Measurements from ENCODE around the gene STARD3.

Gene STARD3

DNA sequence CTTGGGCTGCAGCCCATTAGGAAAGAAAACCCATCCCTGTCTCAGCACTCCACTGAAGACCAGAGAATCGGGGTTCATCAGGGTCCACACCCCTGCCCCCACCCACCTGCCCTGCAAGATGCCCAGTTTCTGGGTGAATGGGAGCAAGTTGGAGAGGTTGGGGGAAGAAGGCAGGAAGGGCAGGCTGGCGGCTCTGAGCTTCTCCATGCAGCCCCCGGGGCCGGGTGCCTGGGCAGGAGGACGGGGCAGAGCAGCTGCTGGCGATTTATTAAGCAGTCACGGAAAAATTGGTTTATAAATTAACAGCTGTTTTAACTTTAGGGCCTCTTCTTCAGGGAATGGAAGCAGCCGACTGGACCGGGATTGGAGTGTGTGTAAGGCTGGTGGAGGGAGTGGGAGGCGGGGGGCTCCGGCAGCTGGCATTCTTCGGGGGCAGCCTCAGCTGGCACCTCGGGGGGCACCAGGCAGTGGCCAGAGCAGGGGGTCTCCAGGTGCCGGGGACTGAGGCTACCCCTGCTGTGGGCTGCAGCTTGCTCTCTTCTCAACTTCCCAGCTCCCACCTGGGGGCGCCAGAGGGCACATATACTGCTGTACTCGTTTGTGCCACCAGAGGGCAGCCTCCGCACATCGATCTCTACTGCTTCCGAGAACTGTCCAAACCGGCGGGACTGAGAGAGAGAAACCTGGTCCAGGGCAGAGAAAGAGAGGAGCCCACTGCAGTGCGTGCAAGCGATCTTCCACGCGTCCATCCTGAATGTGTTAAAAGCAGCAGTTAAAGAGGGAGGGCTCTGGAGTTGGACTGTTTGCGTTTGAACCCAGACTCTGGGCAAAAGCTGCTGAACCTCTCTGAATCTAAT, 15.2 kb upstream of the STARD3 start:
- H3K27ac ChIP-seq = no peak overlapping the region

DNA sequence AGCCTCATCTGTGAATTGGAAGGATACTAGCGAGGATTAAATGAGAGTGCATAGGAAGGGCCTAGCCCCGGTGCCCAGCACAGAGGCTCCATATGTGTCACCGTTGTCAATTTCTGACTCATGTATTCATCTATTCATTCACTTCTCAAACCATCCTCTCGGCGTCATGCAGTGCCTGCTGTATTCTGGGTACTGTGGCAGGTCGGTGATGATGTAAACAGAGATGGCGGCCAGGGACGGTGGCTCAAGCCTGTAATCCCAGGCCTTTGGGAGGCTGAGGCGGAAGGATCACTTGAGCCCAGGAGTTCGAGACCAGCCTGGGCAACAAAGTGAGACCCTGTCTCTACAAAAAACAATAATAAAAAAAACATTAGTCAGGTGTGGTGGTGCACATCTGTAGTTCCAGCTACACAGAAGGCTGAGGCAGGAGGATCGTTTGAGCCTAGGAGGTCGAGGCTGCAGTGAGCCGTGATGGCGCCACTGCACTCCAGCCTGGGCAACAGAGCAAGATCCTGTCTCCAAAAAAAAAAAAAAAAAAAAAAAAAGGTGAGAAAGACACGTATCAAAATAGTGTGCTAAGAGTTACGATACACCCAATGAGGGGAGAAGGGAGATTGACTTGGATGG, 14.5 kb upstream of the STARD3 start:
- H3K4me1 ChIP-seq (ENCODE audit: control insufficient read depth in 1 of 2, insufficient read depth in 1 of 2, low read depth in 1 of 2, low read length in 1 of 2) = peaks cover 10 to 41% of the 10 kb centered on the region in 2 experiments
- TF ChIP-seq, protein P1, sequence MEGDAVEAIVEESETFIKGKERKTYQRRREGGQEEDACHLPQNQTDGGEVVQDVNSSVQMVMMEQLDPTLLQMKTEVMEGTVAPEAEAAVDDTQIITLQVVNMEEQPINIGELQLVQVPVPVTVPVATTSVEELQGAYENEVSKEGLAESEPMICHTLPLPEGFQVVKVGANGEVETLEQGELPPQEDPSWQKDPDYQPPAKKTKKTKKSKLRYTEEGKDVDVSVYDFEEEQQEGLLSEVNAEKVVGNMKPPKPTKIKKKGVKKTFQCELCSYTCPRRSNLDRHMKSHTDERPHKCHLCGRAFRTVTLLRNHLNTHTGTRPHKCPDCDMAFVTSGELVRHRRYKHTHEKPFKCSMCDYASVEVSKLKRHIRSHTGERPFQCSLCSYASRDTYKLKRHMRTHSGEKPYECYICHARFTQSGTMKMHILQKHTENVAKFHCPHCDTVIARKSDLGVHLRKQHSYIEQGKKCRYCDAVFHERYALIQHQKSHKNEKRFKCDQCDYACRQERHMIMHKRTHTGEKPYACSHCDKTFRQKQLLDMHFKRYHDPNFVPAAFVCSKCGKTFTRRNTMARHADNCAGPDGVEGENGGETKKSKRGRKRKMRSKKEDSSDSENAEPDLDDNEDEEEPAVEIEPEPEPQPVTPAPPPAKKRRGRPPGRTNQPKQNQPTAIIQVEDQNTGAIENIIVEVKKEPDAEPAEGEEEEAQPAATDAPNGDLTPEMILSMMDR (IDR thresholded peaks at IDR 0.05) = no peak
- no peaks in the 10 kb centered on the region for H3K9me3 ChIP-seq
- H3K36me3 ChIP-seq = no peaks in the 10 kb centered on the region
- peaks cover 87% of the 10 kb centered on the region for H3K27me3 ChIP-seq
- H3K27ac ChIP-seq = no peak overlapping the region
- H3K4me3 ChIP-seq (ENCODE audit: low read depth in 1 of 2, low read length in 1 of 2) = no peak overlapping the region

More for the DNA sequence above, 15.2 kb upstream of the STARD3 start:
- Histone ChIP-seq H3K4me3 (ENCODE audit: low read depth in 1 of 2, low read length in 1 of 2) (no peak overlapping the region), H3K9me3 (no peaks in the 10 kb centered on the region), H3K4me1 (ENCODE audit: control insufficient read depth in 1 of 2, insufficient read depth in 1 of 2, low read depth in 1 of 2, low read length in 1 of 2) (peaks cover 7 to 34% of the 10 kb centered on the region in 2 experiments), H3K36me3 (no peaks in the 10 kb centered on the region), H3K27me3 (peaks cover 87% of the 10 kb centered on the region)
- TF ChIP-seq, protein P1 (IDR thresholded peaks at IDR 0.05) = peak; percentile 98

DNA sequence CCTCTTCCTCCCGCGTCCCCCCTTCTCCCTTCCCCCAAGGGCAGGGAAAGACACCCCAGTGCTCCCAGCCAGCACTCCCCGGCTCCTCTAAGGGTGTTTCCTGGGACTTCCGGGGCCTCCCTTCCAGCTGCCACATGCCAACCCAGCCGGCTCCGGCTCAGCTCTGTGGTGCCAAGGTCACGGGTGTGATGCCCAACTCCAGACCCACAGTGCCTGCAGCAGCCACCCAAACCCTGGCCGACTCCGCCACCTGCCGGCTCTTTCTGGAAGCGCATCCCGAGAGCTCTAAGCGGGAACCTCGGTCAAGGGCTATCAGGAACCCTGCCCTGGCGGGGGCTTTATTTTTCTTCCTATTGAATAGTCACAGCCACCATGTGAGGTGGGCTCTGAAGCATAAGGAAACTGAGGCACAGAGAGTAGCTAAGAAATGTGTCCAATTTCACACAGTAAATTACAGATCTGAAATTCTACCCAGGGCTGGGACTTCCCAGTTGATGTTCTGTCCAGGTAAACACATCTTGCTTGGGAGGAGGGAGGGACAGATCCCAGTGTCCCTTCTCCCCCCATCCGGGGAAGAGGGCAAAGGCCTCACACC, 13.5 kb upstream of the STARD3 start:
- TF ChIP-seq, protein P1 (IDR thresholded peaks at IDR 0.05) = peak; percentile 96
- H3K36me3 ChIP-seq = no peaks in the 10 kb centered on the region
- H3K9me3 ChIP-seq = no peaks in the 10 kb centered on the region
- peaks cover 14 to 33% of the 10 kb centered on the region in 2 experiments for H3K4me1 ChIP-seq (ENCODE audit: control insufficient read depth in 1 of 2, insufficient read depth in 1 of 2, low read depth in 1 of 2, low read length in 1 of 2)
- no peak overlapping the region for H3K4me3 ChIP-seq (ENCODE audit: low read depth in 1 of 2, low read length in 1 of 2)
- no peak overlapping the region for H3K27ac ChIP-seq
- peaks cover 87% of the 10 kb centered on the region for H3K27me3 ChIP-seq

DNA sequence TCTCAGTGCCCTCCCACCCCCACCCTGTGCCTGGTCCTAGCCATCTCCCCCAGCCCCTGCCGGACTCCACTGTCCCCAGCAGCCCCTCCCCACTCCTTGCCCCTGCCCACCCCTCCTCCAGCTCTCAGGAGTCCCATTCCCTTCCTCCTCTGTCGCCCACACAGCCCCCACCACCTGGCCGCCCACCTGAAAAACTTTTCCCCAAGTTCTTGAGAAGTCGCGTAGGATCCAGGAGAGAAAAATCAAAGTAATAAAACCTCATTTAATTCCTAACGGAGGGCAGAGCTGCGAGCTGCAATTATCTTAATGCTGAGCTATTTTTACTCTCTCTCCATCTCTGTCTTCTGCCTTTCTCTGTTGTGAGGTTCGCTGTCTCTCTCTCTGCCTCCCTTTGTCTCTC, 12.6 kb upstream of the STARD3 start:
- H3K4me3 ChIP-seq (ENCODE audit: low read depth in 1 of 2, low read length in 1 of 2) = no peak overlapping the region
- TF ChIP-seq, protein P1 (IDR thresholded peaks at IDR 0.05) = no peak
- no peaks in the 10 kb centered on the region for H3K36me3 ChIP-seq
- H3K9me3 ChIP-seq = no peaks in the 10 kb centered on the region
- H3K27ac ChIP-seq = no peak overlapping the region
- H3K4me1 ChIP-seq (ENCODE audit: control insufficient read depth in 1 of 2, insufficient read depth in 1 of 2, low read depth in 1 of 2, low read length in 1 of 2) = peaks cover 23 to 39% of the 10 kb centered on the region in 2 experiments
- peaks cover 83% of the 10 kb centered on the region for H3K27me3 ChIP-seq

DNA sequence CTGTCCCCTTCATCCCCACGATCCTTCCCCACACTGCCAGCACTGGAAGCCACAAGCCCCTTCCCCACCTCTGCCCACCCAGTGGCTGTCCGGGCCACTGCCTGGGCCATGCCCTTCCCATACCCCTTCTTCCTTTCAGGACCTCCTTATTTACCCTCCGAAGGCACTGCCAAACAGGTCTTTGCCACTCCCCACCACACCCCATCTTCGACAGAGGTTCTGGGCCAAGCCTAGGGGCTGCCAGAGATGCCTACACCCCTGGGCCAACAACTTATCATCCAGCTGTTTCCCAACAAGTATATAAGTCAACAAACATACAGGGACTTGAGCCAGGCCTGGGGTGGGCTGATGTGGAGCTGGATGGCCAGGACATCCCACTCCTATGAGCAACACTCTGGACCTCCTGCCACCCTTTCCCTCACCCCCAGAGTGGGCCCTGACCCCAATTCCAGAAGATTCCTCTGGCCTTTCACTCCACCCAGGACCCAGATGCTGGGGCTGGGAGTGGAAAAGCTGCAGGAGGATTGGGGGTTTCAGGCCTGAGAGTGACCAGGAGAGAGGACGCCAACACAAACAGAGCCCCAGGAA, 11.7 kb upstream of the STARD3 start:
- TF ChIP-seq, protein P1 (IDR thresholded peaks at IDR 0.05) = no peak
- peaks cover 73% of the 10 kb centered on the region for H3K27me3 ChIP-seq
- H3K4me1 ChIP-seq (ENCODE audit: control insufficient read depth in 1 of 2, insufficient read depth in 1 of 2, low read depth in 1 of 2, low read length in 1 of 2) = peaks cover 32 to 49% of the 10 kb centered on the region in 2 experiments
- H3K9me3 ChIP-seq = no peaks in the 10 kb centered on the region
- H3K36me3 ChIP-seq = no peaks in the 10 kb centered on the region
- H3K27ac ChIP-seq = no peak overlapping the region
- H3K4me3 ChIP-seq (ENCODE audit: low read depth in 1 of 2, low read length in 1 of 2) = no peak overlapping the region
